Stimulated activated CD4-positive, alpha-beta T cell treated with anti-CD3 and anti-CD28 coated beads, Interleukin-15, amount 100 ng/mL, for 24 hours (primary cell): ENCODE results near the gene ARMC2.
A peak's percentile ranks its signal among the peaks of the same experiment; 100 is the strongest.
"Not testable (repeated sequence)": the region's sequence is repeated elsewhere in the genome, so short reads cannot be mapped to it uniquely, and the experiment has no call there.

Source experiments
- DNase-seq: peaks from one replicate; pipeline ENCODE4 v3.0.0-alpha.2; 2020

The ARMC2 gene

GRCh38 chr6:108848116-108848868 is at the start of gene ARMC2:
Gene ARMC2 (plus strand): TSS chr6:108848422. CDS start chr6:108854268, 5,846 bp downstream.
- DNase-seq = peak; percentile 89

GRCh38 chr6:108798670-108799353 is 49.4 kb upstream of the ARMC2 start:
- peak; percentile 69 for DNase-seq

GRCh38 chr6:108799354-108799717 is 48.9 kb upstream of the ARMC2 start:
- no peak for DNase-seq

- DNase-seq = no peak
These were observed 48.4 kb upstream of the ARMC2 start for GRCh38 chr6:108799791-108800190.

- DNase-seq = no peak
These were observed 47.8 kb upstream of the ARMC2 start for GRCh38 chr6:108800427-108800864.

- DNase-seq = no peak
These were observed 46.9 kb upstream of the ARMC2 start for GRCh38 chr6:108801366-108801765.

- no peak for DNase-seq
These were observed 44.2 kb upstream of the ARMC2 start for GRCh38 chr6:108803982-108804490.

GRCh38 chr6:108804956-108805355 is 43.3 kb upstream of the ARMC2 start:
- DNase-seq = no peak

- no peak for DNase-seq
These were observed 42.5 kb upstream of the ARMC2 start for GRCh38 chr6:108805611-108806167.

- DNase-seq = no peak
These were observed 42.1 kb upstream of the ARMC2 start for GRCh38 chr6:108806171-108806570.

- no peak for DNase-seq
These were observed 41.6 kb upstream of the ARMC2 start for GRCh38 chr6:108806665-108807064.

- no peak for DNase-seq
These were observed 40.3 kb upstream of the ARMC2 start for GRCh38 chr6:108807928-108808327.

GRCh38 chr6:108809211-108809610 is 39.0 kb upstream of the ARMC2 start:
- no peak for DNase-seq

GRCh38 chr6:108810057-108810643 is 38.1 kb upstream of the ARMC2 start:
- no peak for DNase-seq

GRCh38 chr6:108811490-108811889 is 36.7 kb upstream of the ARMC2 start:
- no peak for DNase-seq

GRCh38 chr6:108813218-108813617 is 35.0 kb upstream of the ARMC2 start:
- not testable (repeated sequence) for DNase-seq

GRCh38 chr6:108817276-108817675 is 30.9 kb upstream of the ARMC2 start:
- not testable (repeated sequence) for DNase-seq

GRCh38 chr6:108820006-108820405 is 28.2 kb upstream of the ARMC2 start:
- DNase-seq = no peak

- no peak for DNase-seq
These were observed 25.8 kb upstream of the ARMC2 start for GRCh38 chr6:108822401-108822800.

GRCh38 chr6:108825326-108825725 is 22.9 kb upstream of the ARMC2 start:
- no peak for DNase-seq

GRCh38 chr6:108831104-108831503 is 17.1 kb upstream of the ARMC2 start:
- DNase-seq = no peak

GRCh38 chr6:108832738-108833137 is 15.5 kb upstream of the ARMC2 start:
- no peak for DNase-seq

GRCh38 chr6:108835218-108835850 is 12.9 kb upstream of the ARMC2 start:
- DNase-seq = peak; percentile 89
